Upper lobe of left lung (tissue), 4 donors: ENCODE results near the gene IL17A.

Experiments used
- CTCF ChIP-seq, 6 experiments: fragments of 450-650 bp in 4 of 6; fragments of 200-600 bp in 2 of 6; sonication (generic) in 2 of 6; IDR thresholded peaks; one replicate each; pipeline ENCODE4 v1.5.1; 2016 to 2019; ENCODE audit warnings: antibody characterized with exemption in 6 of 6
- POLR2A ChIP-seq, 4 donors: fragments of 450-650 bp; IDR thresholded peaks; one replicate each; pipeline ENCODE4 v1.5.1; 2016 to 2017; ENCODE audit warnings: antibody characterized with exemption in 4 of 4, mild to moderate bottlenecking in 2 of 4
- POLR2AphosphoS5 ChIP-seq, 2 donors: sonication (generic); formaldehyde crosslinking; IDR thresholded peaks; one replicate each; pipeline ENCODE4 v1.5.1; 2017; ENCODE audit warnings: antibody characterized with exemption in 2 of 2

GRCh38 chr6:52146851-52147445 is 39.2 kb upstream of the IL17A start:
- TF ChIP-seq CTCF (IDR thresholded peaks at IDR 0.05): no peak
- no peak for TF ChIP-seq POLR2AphosphoS5 (IDR thresholded peaks at IDR 0.05)
- TF ChIP-seq POLR2A (IDR thresholded peaks at IDR 0.05): no peak
